ENCODE results near the gene MUC16.

MUC16 gene

GRCh38 chr19:9014803-9015202, 4.6 kb upstream of the MUC16 start:
- H3K9me3 ChIP-seq (ENCODE audit: low read length) = no peaks in the 10 kb centered on the region
- TF ChIP-seq CTCF (IDR thresholded peaks at IDR 0.05; ENCODE audit: low read length) (no peak), EZH2 (IDR thresholded peaks at IDR 0.05; ENCODE audit: borderline replicate concordance, low read length) (no peak)
- H3K4me1 ChIP-seq (ENCODE audit: insufficient read depth, low read length, severe bottlenecking) = no peaks in the 10 kb centered on the region
- no peaks in the 10 kb centered on the region for H3F3A ChIP-seq (ENCODE audit: insufficient read depth, low read length)
- no peak overlapping the region for H2AFZ ChIP-seq (ENCODE audit: low read length)
- no peaks in the 10 kb centered on the region for H3K9me2 ChIP-seq (ENCODE audit: low read depth, low read length)
- H3K4me2 ChIP-seq (ENCODE audit: low read length) = no peak overlapping the region
- no peak overlapping the region for H3K9ac ChIP-seq (ENCODE audit: low read length)
- H3K36me3 ChIP-seq (ENCODE audit: insufficient read depth, low read length) = no peaks in the 10 kb centered on the region
- H4K20me1 ChIP-seq (ENCODE audit: insufficient read depth, low read length) = no peaks in the 10 kb centered on the region
- no peak overlapping the region for H3K4me3 ChIP-seq (ENCODE audit: low read depth, low read length, poor library complexity, severe bottlenecking)
- no peaks in the 10 kb centered on the region for H3K79me2 ChIP-seq (ENCODE audit: insufficient read depth, low read length)
- H3K27me3 ChIP-seq (ENCODE audit: insufficient read depth, low read length) = no peaks in the 10 kb centered on the region
- H3K27ac ChIP-seq (ENCODE audit: low read depth, low read length, poor library complexity, severe bottlenecking) = no peak overlapping the region

- Histone ChIP-seq H3K9me2 (ENCODE audit: low read depth, low read length) (no peaks in the 10 kb centered on the region), H3K4me3 (ENCODE audit: low read depth, low read length, poor library complexity, severe bottlenecking) (no peak overlapping the region), H3F3A (ENCODE audit: insufficient read depth, low read length) (no peaks in the 10 kb centered on the region), H3K36me3 (ENCODE audit: insufficient read depth, low read length) (no peaks in the 10 kb centered on the region), H3K27me3 (ENCODE audit: insufficient read depth, low read length) (no peaks in the 10 kb centered on the region), H2AFZ (ENCODE audit: low read length) (no peak overlapping the region), H3K4me1 (ENCODE audit: insufficient read depth, low read length, severe bottlenecking) (no peaks in the 10 kb centered on the region), H3K79me2 (ENCODE audit: insufficient read depth, low read length) (no peaks in the 10 kb centered on the region), H3K4me2 (ENCODE audit: low read length) (no peak overlapping the region), H4K20me1 (ENCODE audit: insufficient read depth, low read length) (no peaks in the 10 kb centered on the region), H3K9me3 (ENCODE audit: low read length) (no peaks in the 10 kb centered on the region), H3K9ac (ENCODE audit: low read length) (no peak overlapping the region), H3K27ac (ENCODE audit: low read depth, low read length, poor library complexity, severe bottlenecking) (no peak overlapping the region)
- TF ChIP-seq EZH2 (IDR thresholded peaks at IDR 0.05; ENCODE audit: borderline replicate concordance, low read length) = no peak
Measured at GRCh38 chr19:9013988-9014387, 3.8 kb upstream of the MUC16 start.

GRCh38 chr19:9011875-9012274, 1.7 kb upstream of the MUC16 start:
- no peak overlapping the region for H3K4me3 ChIP-seq (ENCODE audit: low read depth, low read length, poor library complexity, severe bottlenecking)
- H3K9me3 ChIP-seq (ENCODE audit: low read length) = no peaks in the 10 kb centered on the region
- H4K20me1 ChIP-seq (ENCODE audit: insufficient read depth, low read length) = no peaks in the 10 kb centered on the region
- no peaks in the 10 kb centered on the region for H3K27me3 ChIP-seq (ENCODE audit: insufficient read depth, low read length)
- no peak overlapping the region for H3K4me2 ChIP-seq (ENCODE audit: low read length)
- TF ChIP-seq EZH2 (IDR thresholded peaks at IDR 0.05; ENCODE audit: borderline replicate concordance, low read length) (no peak), CTCF (IDR thresholded peaks at IDR 0.05; ENCODE audit: low read length) (no peak)
- no peaks in the 10 kb centered on the region for H3K9me2 ChIP-seq (ENCODE audit: low read depth, low read length)
- H3K36me3 ChIP-seq (ENCODE audit: insufficient read depth, low read length) = no peaks in the 10 kb centered on the region
- H3K9ac ChIP-seq (ENCODE audit: low read length) = no peak overlapping the region
- H3K4me1 ChIP-seq (ENCODE audit: insufficient read depth, low read length, severe bottlenecking) = no peaks in the 10 kb centered on the region
- no peaks in the 10 kb centered on the region for H3K79me2 ChIP-seq (ENCODE audit: insufficient read depth, low read length)
- no peaks in the 10 kb centered on the region for H3F3A ChIP-seq (ENCODE audit: insufficient read depth, low read length)
- H2AFZ ChIP-seq (ENCODE audit: low read length) = no peak overlapping the region
- no peak overlapping the region for H3K27ac ChIP-seq (ENCODE audit: low read depth, low read length, poor library complexity, severe bottlenecking)

GRCh38 chr19:9010693-9011092, 484 bp upstream of the MUC16 start:
- TF ChIP-seq EZH2 (IDR thresholded peaks at IDR 0.05; ENCODE audit: borderline replicate concordance, low read length) (no peak), CTCF (IDR thresholded peaks at IDR 0.05; ENCODE audit: low read length) (no peak)
- no peak overlapping the region for H3K4me3 ChIP-seq (ENCODE audit: low read depth, low read length, poor library complexity, severe bottlenecking)
- H3K9me3 ChIP-seq (ENCODE audit: low read length) = no peaks in the 10 kb centered on the region
- H3K79me2 ChIP-seq (ENCODE audit: insufficient read depth, low read length) = no peaks in the 10 kb centered on the region
- no peaks in the 10 kb centered on the region for H3K4me1 ChIP-seq (ENCODE audit: insufficient read depth, low read length, severe bottlenecking)
- no peak overlapping the region for H2AFZ ChIP-seq (ENCODE audit: low read length)
- H3K36me3 ChIP-seq (ENCODE audit: insufficient read depth, low read length) = no peaks in the 10 kb centered on the region
- no peak overlapping the region for H3K27ac ChIP-seq (ENCODE audit: low read depth, low read length, poor library complexity, severe bottlenecking)
- no peak overlapping the region for H3K9ac ChIP-seq (ENCODE audit: low read length)
- no peaks in the 10 kb centered on the region for H3K27me3 ChIP-seq (ENCODE audit: insufficient read depth, low read length)
- no peaks in the 10 kb centered on the region for H3F3A ChIP-seq (ENCODE audit: insufficient read depth, low read length)
- H3K4me2 ChIP-seq (ENCODE audit: low read length) = no peak overlapping the region
- H3K9me2 ChIP-seq (ENCODE audit: low read depth, low read length) = no peaks in the 10 kb centered on the region
- no peaks in the 10 kb centered on the region for H4K20me1 ChIP-seq (ENCODE audit: insufficient read depth, low read length)

All from OCI-LY1 (cell line).